CD1c-positive myeloid dendritic cell (primary cell): ENCODE data around the gene BBIP1.
A peak's percentile ranks its signal among the peaks of the same experiment; 100 is the strongest.

Source experiments
- DNase-seq: peaks from one replicate; pipeline ENCODE4 v3.0.0-alpha.2; 2016; ENCODE audit errors: extremely low spot score

The BBIP1 gene

DNA sequence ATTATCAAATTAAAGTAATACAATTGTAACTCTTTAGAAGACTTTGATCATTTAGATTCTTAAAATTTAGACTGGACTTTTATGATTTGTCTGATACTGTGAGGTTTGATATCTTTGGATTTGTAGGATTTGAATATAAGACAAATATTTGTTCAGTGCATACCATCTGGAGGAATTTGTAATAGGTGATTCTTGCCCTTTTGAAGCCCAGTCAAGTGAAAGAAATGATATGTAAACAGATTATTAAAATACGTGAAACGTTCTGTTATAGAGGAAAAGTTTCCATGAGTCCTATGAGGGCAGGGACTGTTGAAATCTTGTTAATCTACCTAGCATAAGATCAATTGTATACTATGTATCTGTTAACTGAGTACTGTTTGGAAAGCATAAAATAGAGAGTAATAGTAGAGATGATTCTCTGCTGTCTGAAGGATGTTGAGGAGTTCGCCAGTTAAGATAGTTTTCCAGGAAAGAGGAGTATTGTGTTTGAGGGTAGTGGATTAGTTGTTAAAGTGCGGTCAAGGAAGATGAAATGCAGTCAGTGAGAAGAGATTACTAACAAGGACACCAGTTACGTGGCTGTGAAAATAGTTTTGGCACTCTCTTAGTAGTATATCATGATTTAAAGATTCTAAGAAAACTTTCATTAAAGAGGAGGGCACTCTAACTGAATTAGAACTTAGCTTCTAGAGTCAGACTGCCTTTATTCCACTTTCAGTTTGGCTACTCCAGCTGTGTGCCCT lies 32.9 kb downstream of the BBIP1 start:
- DNase-seq, result no peak

DNA sequence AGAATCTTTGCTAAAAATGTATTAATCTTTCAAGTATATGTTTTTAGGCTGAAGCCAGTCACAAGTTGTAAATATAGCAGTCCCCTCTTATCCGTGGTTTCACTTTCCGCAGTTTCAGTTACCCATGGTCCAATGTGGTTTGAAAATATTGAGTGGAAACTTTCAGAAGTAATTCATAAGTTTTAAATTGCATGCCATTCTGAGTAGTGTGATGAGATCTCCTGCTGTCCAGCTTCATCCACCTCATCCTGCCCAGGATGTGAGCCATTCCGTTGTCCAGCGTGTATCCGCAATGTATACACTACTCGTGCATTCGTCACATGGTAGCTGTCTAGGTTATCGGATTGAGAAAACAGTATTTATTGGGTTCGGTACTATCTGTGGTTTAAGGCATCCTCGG lies 35.1 kb downstream of the BBIP1 start:
- DNase-seq, result no peak

DNA sequence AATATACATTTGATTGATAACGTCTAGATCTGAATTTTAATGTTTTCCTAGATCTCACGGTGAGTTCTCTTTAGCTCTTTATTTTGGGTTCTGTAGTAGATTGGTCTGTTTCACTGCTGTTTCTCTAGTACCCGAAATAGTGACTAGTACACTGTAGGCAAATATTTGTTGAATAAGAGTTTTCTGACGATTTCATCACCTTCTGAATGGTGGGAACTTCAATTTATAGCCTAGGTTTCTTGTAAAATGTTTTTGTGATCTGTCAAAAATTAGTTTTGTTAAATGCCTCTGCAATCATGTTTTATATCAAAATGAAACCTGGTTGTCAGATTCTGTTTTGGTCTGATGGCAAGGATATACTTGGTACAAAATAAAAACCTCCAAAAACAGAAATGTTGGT lies 37.1 kb downstream of the BBIP1 start:
- no peak for DNase-seq

DNA sequence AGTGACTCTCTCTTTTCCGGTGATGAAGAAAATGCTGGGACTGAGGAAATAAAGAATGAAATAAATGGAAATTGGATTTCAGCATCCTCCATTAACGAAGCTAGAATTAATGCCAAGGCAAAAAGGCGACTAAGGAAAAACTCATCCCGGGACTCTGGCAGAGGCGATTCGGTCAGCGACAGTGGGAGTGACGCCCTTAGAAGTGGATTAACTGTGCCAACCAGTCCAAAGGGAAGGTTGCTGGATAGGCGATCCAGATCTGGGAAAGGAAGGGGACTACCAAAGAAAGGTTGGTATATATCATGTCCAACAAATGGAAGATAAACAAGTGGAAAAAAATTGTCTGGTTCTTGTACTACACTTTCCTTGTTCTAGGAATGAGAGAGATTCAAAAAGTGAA lies 37.7 kb downstream of the BBIP1 start:
- no peak for DNase-seq

DNA sequence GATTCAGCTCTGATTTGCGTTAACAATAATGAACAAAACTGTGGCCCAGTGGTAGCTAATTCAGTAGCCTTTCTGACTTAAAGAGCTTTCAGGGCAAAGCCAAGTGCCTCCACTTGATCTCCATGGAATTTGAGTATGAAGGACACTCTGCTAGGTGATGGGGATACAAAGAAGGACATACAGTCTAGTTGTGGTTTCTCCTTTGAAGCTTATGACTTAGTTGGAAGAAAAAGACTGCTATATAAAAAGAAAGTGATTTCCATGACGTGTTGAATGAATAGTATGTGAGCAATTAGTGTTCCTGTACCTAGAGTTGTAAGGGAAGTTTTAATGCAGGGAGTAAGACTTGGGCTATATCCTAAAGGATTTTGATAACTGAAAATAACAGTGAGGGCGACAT lies 39.0 kb downstream of the BBIP1 start:
- DNase-seq, result no peak

DNA sequence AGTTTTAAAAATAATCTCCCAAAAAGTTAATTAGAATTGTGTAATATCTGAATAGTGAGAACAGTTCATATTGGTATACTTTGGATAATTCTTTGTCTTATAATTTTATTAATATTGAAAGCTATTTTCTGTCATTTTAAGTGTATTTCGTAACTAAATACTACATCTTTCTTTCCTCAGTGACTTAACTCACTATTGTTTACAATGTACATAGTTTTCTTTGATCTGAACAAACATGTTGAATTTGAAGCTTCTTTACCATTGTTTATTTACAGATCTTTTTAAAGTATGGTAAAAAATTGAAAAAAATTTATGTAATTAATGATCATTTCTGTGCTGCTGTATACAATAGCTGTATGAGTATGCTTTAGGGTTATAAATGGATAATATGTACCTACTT lies 42.2 kb downstream of the BBIP1 start:
- no peak for DNase-seq

DNA sequence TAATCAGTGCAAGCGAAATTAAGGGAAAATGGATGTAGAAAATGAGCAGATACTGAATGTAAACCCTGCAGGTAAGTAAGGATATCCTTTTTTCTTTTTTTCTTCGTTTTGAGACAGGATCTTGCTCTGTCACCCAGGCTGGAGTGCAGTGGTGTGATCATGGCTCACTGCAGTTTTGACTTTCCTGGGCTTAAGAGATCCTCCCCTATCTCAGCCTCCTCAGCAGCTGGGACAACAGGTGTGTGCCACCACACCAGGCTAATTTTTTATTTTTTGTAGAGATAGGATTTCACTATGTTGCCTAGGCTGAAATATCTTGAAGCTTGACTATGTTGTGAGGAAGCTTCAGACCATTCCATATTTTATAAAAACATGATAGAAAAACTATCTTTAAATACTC lies 43.0 kb downstream of the BBIP1 start:
- no peak for DNase-seq

DNA sequence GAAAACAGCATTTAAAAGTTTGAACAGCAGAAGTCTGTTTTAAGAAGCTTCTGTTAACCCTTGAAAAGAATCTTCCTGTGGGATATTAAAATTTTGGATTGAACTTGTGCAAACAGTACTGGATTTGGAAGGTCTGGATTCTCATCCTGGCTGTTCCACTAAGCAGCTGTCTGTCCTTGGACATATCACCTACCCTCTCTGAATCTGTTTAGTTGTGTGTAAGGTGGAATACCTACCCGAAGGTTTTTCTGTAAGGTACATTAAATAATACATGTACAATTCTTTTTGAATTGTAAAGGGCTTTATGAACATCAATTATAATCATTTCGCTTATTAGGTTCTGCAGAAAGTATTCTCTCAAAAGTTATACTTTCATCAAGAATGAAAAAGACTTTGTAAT lies 45.0 kb downstream of the BBIP1 start:
- DNase-seq, result no peak

DNA sequence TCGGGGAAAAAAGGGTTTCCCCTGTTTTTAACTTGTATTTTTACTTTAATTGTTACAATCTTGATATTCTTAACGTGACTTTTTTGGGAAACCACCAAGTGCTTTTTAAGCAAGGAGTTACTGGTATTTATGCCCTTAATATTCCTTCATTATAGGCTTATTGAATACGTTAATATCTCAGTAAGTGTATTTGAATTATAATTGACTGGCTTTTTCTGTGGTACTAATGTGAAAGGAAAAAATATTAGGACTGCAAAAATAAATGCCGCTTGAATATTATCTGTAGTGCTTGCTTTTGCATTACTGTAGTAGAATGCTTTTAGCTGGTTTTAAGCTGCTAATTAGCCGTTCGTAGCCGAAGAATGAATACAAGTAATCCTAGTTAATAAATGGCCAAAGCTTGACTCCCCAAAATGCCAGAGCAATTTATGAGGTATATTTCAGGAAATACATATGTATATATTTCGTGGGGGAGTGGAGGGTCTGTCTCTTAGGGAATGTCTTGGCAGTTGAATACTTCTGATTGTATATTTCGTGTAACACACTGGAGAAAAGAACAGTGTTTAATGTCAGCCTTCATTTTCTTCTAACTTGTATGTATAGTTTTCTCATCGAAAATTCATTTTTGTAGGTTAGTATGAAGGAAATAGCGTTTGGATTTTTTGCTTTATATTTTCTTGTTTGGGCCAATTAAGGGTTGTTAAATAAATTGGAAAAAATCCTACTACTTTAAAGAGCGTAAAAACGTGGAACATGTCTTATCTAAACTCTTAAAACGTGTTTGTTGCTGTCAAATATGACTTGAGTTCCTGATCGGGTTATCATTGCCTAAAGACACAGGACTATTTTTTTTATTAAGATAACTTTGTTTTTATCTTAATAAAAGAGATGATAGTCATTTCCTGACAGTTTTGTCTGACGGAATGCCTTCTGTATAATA lies 45.7 kb downstream of the BBIP1 start:
- peak; percentile 17 for DNase-seq

- DNase-seq, result peak; percentile 83
Observed at GRCh38 chr10:110872145-110872983, 46.6 kb downstream of the BBIP1 start.

DNA sequence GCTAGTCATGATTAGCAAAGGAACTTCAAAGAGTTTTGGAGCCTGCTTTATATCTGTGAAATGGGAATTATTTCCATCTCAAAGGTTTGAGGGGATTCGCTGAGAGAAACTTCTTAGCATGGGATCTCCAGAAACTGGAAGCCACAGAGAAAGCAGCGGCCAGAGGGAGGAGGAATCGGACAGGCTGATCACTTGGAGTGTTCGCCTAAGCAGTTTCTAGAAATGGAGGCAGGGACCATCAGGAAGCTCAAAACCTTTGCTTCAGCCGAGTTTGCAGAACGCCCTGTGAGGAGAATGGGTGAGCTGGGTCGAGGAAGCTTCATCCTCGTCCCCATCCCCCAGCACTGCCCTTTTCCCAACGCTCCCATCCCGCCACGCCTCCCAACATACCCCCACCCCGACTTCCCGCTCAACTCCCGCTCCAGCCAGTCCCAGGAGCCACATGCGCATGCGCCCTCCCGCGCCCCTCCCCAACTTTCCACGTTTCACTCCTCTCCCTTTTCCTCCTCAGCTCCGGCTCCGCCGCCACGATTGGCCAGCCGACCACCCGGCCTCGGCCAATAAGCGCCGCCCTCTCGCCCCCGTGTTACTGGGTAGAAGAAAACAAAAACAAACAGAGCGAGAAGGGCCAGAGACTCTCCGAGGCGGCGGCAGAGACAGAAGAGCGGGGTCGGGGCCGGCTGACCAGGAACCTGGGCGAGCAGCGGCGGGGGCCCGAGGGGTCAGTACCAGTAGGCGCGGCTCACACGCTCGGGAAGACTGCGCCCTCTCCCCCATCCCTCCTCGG lies 47.5 kb downstream of the BBIP1 start, which contains the start of gene PDCD4:
TSS of gene PDCD4 (plus strand) at position 631 of the 787 bp plus-strand sequence. CDS start 4,100 bp downstream, outside the sequence.
- DNase-seq, result peak; percentile 95

DNA sequence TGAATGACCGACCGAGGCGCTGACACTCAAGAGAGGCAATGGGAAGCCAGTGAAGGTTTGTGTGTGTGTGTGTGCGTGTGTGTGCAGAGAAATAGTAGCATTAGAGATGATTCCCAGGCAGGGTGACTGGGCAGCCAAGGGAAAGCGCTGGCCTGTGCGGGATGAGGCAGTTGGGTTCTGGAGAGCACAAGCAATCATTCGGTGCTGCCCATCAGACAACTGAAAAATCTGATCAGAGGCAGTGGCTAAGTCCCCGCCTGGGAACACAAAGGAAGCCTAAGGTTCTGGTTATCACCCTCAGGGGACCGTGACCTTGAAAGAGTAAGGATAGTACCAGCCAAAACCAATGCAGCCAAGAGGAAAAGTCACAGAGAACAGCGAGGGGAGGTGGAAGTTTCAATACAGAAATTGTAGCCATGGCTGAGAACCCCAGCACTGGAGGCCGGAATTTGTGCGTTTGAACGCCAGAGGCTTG lies 48.1 kb downstream of the BBIP1 start:
- DNase-seq, result no peak

GRCh38 chr10:110868981-110869380 lies 50.0 kb downstream of the BBIP1 start:
- DNase-seq, result peak; percentile 11

GRCh38 chr10:110867807-110868465 lies 51.0 kb downstream of the BBIP1 start:
- DNase-seq, result no peak

GRCh38 chr10:110867011-110867806 lies 51.8 kb downstream of the BBIP1 start:
- peak; percentile 85 for DNase-seq

DNA sequence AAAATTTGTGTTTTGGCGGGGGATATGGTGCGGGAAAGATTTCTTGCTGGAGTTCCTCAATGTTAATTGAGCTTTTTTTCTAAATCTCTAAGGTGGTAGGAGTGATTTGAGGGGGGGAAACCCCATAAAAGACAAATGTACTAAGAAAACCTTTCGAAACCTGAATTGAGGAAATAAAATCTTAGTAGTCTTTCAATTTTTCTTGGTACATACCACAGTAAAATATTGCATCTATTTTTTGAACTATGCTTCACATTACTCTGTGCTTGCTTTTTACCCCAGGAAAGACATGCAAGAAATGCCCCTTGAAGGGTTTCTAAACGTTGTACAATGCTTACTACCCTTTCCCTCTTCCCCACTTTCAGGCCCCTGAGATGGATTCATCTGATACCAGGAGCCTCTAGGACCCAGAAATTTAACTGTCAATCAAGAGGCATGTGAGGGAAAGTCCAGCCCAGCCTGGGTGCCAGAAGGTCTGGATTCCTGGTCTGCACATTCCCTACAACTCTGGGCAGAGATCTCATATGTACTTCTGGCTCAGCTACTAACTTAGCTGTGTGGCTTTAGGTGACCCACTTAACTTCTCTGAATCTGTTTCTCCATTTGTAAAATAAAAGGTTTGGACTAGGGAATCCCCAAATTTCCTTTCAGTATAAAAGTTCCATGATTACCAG lies 53.0 kb downstream of the BBIP1 start:
- peak; percentile 75 for DNase-seq

DNA sequence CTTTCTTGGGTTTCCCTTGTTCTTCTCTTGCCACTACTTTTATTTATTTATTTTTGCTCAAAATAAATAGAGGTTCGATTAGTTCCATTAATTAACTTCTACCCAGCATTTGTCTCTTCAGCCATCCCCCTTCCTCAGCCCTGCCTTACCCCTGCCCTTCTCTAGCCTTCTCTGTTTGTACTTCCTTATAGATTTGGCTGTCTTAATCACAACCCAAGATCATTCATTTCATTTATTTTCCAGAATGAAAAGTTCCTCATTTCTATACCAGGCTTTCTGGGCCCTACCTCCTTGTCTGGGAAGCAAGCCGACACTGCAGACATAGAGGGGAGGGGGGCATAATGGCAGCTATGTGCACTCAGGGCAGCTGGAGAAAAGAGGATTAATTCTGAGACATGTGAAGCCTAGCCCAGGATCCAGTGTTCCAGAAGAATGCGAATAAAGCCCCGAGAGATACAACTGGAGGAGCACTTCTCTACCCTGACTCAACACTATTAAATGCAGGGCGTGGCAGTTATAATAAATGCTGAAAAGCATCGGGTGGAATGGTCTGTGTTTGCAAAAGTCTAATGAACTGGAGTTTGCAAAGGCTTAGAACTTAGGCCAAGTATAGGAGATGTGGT lies 53.7 kb downstream of the BBIP1 start:
- DNase-seq, result peak; percentile 64

DNA sequence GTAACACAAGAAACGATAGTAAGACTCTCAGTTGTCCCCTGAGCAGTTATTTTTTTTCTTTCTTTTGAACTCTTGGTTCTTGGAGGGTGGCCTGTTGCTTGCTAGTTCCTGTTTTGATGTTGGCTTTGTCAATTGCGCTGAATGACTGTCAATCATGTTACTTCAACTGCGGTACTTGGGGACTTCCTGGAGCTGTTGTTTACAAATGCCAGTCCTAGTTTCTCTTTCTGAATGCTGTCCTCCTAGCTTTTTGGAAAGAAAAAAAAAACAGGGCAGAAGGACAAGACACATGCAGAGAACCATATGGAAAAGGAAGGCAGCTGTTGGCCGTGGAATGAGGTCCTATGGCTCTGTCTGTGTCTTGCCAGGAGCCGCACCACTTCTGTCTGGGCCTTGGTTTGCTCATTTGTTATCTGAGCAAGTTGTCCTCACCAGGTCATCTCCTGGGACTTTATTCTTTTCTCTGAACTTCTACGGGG lies 54.3 kb downstream of the BBIP1 start:
- peak; percentile 87 for DNase-seq
